ENCODE data around the gene BANP.
"Not testable (repeated sequence)": the region's sequence is repeated elsewhere in the genome, so short reads cannot be mapped to it uniquely, and the experiment has no call there.

BANP gene, protein sequence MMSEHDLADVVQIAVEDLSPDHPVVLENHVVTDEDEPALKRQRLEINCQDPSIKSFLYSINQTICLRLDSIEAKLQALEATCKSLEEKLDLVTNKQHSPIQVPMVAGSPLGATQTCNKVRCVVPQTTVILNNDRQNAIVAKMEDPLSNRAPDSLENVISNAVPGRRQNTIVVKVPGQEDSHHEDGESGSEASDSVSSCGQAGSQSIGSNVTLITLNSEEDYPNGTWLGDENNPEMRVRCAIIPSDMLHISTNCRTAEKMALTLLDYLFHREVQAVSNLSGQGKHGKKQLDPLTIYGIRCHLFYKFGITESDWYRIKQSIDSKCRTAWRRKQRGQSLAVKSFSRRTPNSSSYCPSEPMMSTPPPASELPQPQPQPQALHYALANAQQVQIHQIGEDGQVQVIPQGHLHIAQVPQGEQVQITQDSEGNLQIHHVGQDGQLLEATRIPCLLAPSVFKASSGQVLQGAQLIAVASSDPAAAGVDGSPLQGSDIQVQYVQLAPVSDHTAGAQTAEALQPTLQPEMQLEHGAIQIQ

DNA sequence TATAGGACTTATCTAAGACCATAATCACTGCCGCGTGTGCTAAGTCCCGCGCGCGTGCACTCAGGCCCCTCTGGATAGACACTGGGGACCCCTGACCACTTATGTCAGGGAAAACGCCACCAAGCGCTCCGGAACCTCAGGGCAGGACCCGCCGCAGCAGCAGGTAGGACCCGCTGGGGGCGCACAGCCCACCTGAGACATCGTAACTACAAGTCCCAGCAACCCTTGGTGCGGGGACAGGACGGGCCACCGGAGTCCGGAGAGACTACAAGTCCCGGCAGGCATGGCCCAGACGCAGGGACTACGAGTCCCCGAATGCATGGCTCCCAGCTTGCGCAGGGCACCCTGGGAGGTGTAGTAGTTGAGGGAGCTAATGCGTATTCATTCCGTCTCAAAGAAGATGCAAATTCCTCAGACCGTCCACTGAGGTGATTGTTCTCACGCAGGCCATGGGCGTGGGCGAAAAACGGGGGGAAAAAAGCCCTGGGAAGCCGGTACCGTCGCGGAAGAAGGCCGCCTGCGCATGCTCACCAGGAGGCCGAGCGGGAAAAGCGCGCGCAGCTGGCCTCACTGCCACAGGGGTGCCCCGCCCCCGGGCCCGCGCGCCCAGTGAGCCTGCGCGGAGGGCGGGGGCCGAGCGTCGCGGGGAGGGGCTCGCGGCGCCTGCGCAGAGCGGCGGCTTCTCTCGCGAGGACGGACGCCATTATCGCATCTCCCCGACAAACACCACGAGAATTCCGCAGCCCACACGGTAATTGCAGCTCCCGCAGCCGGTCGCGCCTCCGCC, at the start of gene BANP:
TSS of gene BANP (plus strand) at position 670 of the 787 bp plus-strand sequence. CDS start 23,682 bp downstream, outside the sequence.
- in situ Hi-C loops (cut with HindIII; ENCODE audit: low sequenced_read_pairs): no loop called here
- H3K4me3 ChIP-seq (ENCODE audit: low read depth, low read length): peak within 1 kb of the TSS; percentile 68
- peak; percentile 99 for DNase-seq (ENCODE audit: low read depth, low spot score)
- TF ChIP-seq, protein P1, sequence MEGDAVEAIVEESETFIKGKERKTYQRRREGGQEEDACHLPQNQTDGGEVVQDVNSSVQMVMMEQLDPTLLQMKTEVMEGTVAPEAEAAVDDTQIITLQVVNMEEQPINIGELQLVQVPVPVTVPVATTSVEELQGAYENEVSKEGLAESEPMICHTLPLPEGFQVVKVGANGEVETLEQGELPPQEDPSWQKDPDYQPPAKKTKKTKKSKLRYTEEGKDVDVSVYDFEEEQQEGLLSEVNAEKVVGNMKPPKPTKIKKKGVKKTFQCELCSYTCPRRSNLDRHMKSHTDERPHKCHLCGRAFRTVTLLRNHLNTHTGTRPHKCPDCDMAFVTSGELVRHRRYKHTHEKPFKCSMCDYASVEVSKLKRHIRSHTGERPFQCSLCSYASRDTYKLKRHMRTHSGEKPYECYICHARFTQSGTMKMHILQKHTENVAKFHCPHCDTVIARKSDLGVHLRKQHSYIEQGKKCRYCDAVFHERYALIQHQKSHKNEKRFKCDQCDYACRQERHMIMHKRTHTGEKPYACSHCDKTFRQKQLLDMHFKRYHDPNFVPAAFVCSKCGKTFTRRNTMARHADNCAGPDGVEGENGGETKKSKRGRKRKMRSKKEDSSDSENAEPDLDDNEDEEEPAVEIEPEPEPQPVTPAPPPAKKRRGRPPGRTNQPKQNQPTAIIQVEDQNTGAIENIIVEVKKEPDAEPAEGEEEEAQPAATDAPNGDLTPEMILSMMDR (IDR thresholded peaks at IDR 0.05; ENCODE audit: low read depth, low read length): peak; percentile 39

DNA sequence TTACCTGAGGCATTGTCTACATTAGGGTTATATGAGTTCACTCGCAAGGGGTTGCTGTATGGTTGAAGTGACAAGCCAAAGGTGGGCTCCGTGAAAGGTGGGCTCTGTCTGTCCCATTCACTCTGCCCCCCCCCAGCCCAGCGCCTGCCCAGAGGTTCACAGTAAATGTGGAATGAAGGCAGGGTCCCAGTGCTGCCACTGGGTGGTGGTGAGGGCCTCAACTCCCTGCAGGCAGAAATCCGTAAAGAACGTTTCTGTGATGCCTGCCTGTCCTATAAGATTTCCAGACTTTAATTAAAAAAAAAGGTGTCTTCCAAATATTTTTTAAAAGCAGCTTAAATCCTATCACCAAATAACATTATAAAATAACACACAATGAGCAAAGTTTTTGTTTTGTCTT, 46.3 kb upstream of the BANP start:
- H3K4me3 ChIP-seq (ENCODE audit: low read depth, low read length); in situ Hi-C loops (cut with HindIII; ENCODE audit: low sequenced_read_pairs); DNase-seq (ENCODE audit: low read depth, low spot score): not testable (repeated sequence)

DNA sequence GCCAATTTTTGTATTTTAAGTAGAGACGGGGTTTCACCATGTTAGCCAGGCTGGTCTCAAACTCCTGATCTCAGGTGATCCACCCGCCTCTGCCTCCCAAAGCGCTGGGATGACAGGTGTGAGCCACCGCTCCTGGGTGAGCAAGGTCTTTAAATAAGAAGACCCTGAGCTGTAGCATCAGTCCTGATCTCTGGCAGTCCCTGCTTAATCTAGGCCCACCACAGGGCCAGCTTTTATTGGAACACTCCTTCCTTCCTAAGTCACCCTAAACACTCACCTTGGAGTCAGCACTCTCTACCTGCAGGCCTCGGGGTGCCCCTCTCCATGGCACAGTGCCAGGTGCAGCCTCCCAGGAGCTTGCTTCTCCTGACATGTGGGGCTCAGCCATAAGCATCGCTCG, 45.7 kb upstream of the BANP start:
- in situ Hi-C loops (cut with HindIII; ENCODE audit: low sequenced_read_pairs); H3K4me3 ChIP-seq (ENCODE audit: low read depth, low read length); DNase-seq (ENCODE audit: low read depth, low spot score): not testable (repeated sequence)

DNA sequence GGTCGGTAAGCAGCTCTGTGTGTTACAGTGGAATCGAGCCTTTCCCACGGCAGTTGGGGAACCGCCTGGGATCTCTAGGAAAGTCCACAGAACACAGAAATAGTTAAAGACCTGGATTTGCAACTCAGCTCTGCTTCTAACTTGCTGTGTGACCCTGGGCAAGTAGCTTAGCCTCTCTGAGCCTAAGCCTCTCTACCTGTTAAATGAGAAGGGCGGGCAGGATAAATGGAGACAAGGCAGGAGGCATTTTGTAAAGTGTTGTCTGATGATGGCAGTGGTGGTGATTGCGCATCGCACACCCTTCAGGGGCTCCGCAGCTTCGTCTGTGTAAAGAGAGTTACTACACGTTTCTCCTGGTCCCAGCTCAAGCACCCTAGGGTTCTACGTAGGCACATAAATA, 43.1 kb upstream of the BANP start:
- DNase-seq (ENCODE audit: low read depth, low spot score); H3K4me3 ChIP-seq (ENCODE audit: low read depth, low read length); in situ Hi-C loops (cut with HindIII; ENCODE audit: low sequenced_read_pairs): not testable (repeated sequence)

DNA sequence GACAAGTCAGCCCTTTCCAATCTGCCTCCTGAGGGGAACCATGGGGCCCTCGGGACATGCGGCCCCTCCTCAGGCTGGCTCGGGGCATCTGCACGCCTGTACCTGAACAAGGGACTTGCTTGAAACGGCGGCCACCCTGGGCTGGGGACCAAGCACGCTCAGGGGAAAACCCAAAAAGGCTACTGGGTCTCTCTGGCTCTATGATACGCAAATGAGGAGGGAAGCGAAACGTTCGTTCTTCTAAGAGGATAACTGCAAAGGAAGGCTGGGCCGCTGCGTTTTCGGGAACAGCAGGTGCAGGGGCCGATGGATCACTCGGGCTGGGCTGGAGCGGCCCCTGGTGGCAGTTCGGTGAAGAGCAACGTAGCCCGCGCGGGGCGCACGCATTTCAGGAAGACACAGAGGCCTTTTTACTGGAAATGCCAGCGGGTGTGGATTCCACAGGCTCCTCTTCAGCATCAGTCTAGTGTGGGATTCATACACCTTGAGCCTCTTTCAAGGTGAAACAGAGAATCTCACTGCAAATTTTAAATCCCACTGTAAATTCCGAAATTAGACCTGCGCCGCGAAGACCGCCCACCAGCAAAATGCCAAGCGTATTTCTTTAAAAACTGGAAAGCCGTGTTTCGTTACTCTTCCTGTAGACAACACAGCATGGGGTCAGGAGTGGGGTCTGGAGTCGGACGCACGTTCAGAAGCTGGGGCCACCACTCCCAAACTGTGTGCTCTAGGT, 41.9 kb upstream of the BANP start:
- DNase-seq (ENCODE audit: low read depth, low spot score): peak; percentile 46
- in situ Hi-C loops (cut with HindIII; ENCODE audit: low sequenced_read_pairs); H3K4me3 ChIP-seq (ENCODE audit: low read depth, low read length): not testable (repeated sequence)
- TF ChIP-seq, protein P1 (IDR thresholded peaks at IDR 0.05; ENCODE audit: low read depth, low read length): peak; percentile 89

DNA sequence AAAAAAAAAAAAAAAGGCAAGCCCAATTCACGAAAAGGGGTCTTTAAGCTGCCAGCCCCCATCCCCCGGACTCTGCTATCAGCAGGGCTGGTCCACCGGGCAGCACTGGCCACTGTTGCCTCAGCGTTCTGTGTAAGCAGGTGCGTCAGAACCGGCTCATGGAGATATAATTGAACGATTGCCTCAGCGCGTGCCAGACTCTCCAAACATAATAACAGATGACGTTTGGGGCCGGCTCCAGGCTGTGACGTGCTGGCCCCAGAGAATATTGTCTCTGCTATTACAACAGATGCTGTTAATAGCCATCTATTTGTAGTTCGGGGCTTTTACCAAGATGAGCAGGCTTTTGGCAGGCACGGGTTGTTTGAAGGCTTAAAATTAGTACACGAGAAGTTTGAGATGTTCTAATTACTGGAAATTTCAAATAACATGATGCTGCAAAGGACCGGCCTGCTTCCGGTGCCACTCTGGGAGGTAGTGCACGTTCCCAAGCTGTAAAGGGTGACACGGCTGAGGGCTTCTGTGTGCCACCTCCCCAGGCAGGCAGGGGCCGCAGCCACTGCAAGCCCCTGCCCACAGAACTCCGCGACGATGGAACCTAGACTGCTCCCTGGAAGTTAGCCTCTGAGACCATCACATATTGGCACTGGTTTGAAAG, 40.0 kb upstream of the BANP start:
- H3K4me3 ChIP-seq (ENCODE audit: low read depth, low read length); in situ Hi-C loops (cut with HindIII; ENCODE audit: low sequenced_read_pairs): not testable (repeated sequence)
- DNase-seq (ENCODE audit: low read depth, low spot score): peak; percentile 33

DNA sequence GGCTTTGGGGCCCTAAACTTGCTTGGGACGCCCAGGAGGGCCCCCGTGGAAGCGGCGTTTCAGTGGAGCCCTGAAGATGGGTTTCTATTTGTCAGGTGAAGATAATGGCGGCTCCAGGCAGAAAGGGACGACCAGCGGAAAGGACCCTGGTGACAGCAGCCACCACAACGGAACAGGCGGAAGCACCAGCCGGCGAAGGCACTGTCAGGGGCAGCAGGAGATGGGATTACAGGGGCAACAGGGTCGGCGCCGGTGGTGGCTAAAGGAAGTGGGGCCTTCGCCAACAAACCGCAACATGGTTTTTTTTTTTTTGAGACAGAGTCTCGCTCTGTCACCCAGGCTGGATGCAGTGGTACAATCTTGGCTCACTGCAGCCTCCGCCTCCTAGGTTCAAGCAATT, 38.5 kb upstream of the BANP start:
- in situ Hi-C loops (cut with HindIII; ENCODE audit: low sequenced_read_pairs); DNase-seq (ENCODE audit: low read depth, low spot score); H3K4me3 ChIP-seq (ENCODE audit: low read depth, low read length): not testable (repeated sequence)

DNA sequence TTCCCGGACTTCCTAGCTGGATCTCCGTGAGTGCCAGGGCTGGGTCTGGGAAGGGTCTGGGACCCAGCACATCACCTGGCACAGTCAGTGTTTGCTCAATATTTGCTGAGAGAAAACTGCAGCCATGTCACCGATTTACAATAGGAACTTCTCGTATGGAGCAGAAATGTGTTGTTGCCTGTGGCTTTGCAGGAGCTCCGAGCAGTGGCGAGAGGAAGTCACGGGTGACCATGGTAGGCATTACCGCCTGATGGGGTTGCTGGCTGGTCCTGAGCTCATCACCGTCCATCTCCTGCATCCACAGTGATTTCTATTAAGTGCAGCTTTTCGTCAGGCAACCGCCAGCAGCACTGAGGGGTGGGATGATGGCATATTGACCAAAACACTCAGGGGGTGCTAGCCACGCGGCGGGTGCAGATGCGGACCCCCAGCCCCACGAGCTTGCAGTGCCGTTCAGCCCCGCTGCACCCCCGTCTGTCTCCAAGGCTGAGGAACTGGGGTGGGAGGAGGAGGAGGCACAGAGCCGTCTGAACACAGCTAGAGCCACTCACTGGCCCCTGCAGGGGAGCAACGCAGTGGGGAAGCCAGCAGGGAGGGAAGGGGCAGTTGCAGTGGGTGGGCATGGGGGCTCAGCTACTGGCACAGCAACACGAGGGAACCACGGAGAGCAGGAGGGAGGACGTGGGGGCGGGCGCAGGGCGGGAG, 37.1 kb upstream of the BANP start:
- H3K4me3 ChIP-seq (ENCODE audit: low read depth, low read length); DNase-seq (ENCODE audit: low read depth, low spot score); in situ Hi-C loops (cut with HindIII; ENCODE audit: low sequenced_read_pairs): not testable (repeated sequence)

DNA sequence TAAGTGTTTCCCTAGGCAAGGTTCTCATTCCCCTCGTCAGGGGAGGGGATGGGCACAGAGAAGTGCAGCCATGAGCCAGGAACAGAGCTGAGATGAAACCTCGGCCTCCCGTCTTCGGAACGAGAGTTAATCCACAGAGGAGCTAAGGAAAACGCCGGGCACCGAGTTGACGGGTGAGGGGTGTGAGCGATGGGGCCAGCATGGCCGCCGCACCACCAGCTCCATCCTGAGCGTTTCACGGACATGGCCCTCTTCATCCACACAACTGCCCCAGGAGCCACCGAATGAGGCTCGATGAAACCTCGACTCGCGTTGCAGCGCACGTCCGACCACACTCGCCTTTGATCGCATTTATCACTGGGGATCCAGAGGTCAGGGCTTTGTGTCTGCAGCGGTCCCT, 36.4 kb upstream of the BANP start:
- TF ChIP-seq, protein P1 (IDR thresholded peaks at IDR 0.05; ENCODE audit: low read depth, low read length): no peak
- no peak for DNase-seq (ENCODE audit: low read depth, low spot score)
- in situ Hi-C loops (cut with HindIII; ENCODE audit: low sequenced_read_pairs): no loop called here

More for the DNA sequence above, 36.4 kb upstream of the BANP start:
- H3K4me3 ChIP-seq (ENCODE audit: low read depth, low read length): no peak overlapping the region
